Mesothelial cell of epicardium (in vitro differentiated cells): ENCODE data around the gene OARD1. TPM values are rescaled to one million over a fixed set of nuclear protein-coding genes. Genes with fewer than 3 reads are reported as not detected.

ENCODE experiments used
- DNase-seq, 2 experiments: peaks; one replicate each; pipeline ENCODE4 v3.0.0; 2021; ENCODE audit warnings: low spot score in 2 of 2; ENCODE audit not compliant: unreplicated experiment in 2 of 2
- H3K27ac Mint-ChIP-seq: 2 replicates; pipeline ENCODE4 v1.8.0; 2021; ENCODE audit warnings: mixed read lengths
- H3K27me3 Mint-ChIP-seq: 2 replicates; pipeline ENCODE4 v1.8.0; 2021; ENCODE audit warnings: low read depth, mixed read lengths
- H3K36me3 Mint-ChIP-seq: 2 replicates; pipeline ENCODE4 v1.8.0; 2021; ENCODE audit warnings: mixed read lengths
- H3K4me1 Mint-ChIP-seq: 2 replicates; pipeline ENCODE4 v1.8.0; 2021; ENCODE audit warnings: mixed read lengths
- H3K4me3 Mint-ChIP-seq: 2 replicates; pipeline ENCODE4 v1.8.0; 2021; ENCODE audit warnings: mild to moderate bottlenecking, moderate library complexity, mixed read lengths
- H3K9me3 Mint-ChIP-seq: 2 replicates; pipeline ENCODE4 v1.8.0; 2021; ENCODE audit warnings: mixed read lengths
- CTCF ChIP-seq: fragments of 200-600 bp; sonication (generic); IDR thresholded peaks from one replicate; pipeline ENCODE4 v1.5.0; 2021; ENCODE audit warnings: antibody characterized with exemption; ENCODE audit not compliant: unreplicated experiment
- total RNA-seq: library from RNA; stranded (reverse); gene quantifications from 3 replicates; pipeline ENCODE4 v1.2.1, GENCODE V29; 2021

Gene OARD1
- total RNA-seq, 1 donor from 2014 or later, result 26.8 TPM

GRCh38 chr6:41100871-41101287 lies 28.7 kb upstream of the OARD1 start:
- no peak for TF ChIP-seq CTCF
- DNase-seq, result no peak
- Mint-ChIP-seq H3K4me1 (peaks cover 15% of the 10 kb centered on the region), H3K9me3 (no peaks in the 10 kb centered on the region), H3K27ac (no peak overlapping the region), H3K36me3 (peaks cover 42% of the 10 kb centered on the region), H3K4me3 (no peak overlapping the region), H3K27me3 (no peaks in the 10 kb centered on the region)

- Mint-ChIP-seq H3K27ac (peak overlapping the region; percentile 73), H3K9me3 (no peaks in the 10 kb centered on the region), H3K4me1 (peaks cover 15% of the 10 kb centered on the region), H3K36me3 (peaks cover 56% of the 10 kb centered on the region), H3K27me3 (no peaks in the 10 kb centered on the region), H3K4me3 (no peak overlapping the region)
- TF ChIP-seq CTCF, result no peak
- DNase-seq, result no peak
These were observed 26.2 kb upstream of the OARD1 start for GRCh38 chr6:41098366-41098765.

DNA sequence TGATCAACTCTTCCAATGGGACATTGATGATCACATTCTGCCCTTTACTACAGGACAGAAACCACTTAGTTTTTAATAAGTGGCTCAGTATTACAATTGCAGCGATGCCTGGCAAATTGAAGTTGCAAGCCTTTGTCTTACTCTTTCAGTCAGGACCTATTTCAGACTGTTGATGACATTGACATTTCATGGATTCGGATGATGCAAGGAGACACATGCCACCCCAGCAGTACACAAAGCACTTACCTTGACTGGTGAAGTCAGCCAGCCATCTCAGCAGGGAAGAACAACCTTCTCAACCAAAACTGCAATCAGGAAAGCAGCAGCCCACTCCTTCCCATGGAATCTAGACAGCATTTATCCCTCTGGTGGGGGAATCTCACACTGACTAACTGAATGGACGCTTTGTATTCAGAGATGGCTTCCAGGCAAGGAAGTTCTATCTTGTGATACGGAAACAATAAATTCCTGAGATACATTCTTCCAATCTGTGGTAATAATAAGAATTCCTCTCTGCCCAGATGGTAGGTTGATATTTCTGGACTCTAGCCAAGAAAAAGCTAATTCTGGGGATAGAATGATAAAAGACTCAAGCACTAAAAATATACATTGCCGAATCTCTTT lies 25.4 kb upstream of the OARD1 start:
- DNase-seq, result no peak
- Mint-ChIP-seq H3K27ac (peak overlapping the region; percentile 73), H3K36me3 (peaks cover 61% of the 10 kb centered on the region), H3K4me3 (no peak overlapping the region), H3K27me3 (no peaks in the 10 kb centered on the region), H3K4me1 (peaks cover 15% of the 10 kb centered on the region), H3K9me3 (no peaks in the 10 kb centered on the region)
- no peak for TF ChIP-seq CTCF

DNA sequence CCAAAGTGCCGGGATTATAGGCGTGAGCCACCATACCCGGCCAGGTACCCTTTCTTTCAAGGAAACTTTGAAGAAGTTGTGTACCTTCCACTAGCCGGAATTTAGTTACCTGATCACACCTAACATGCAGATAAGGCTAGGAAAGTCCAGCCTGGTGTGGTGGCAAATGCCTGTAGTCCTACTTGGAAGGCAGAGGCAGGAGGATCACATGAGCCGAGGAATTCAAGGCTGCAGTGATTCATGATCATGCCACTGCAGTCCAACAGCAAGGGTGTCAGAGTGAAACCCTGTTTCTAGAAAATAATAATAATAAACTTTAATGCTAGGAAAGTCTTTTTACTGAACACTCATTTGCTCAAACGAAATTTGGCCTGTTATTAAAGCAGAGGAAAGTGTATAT lies 21.6 kb upstream of the OARD1 start:
- Mint-ChIP-seq H3K4me1 (peaks cover 15% of the 10 kb centered on the region), H3K9me3 (no peaks in the 10 kb centered on the region), H3K36me3 (peaks cover 53% of the 10 kb centered on the region), H3K27me3 (no peaks in the 10 kb centered on the region), H3K27ac (no peak overlapping the region), H3K4me3 (no peak overlapping the region)
- no peak for DNase-seq
- no peak for TF ChIP-seq CTCF

- Mint-ChIP-seq H3K36me3 (peaks cover 51% of the 10 kb centered on the region), H3K9me3 (no peaks in the 10 kb centered on the region)
These were observed 20.4 kb upstream of the OARD1 start for GRCh38 chr6:41092421-41093140.

More at GRCh38 chr6:41092421-41093140, 20.4 kb upstream of the OARD1 start:
- Mint-ChIP-seq H3K27me3 (no peaks in the 10 kb centered on the region), H3K4me3 (no peak overlapping the region), H3K4me1 (peaks cover 9% of the 10 kb centered on the region), H3K27ac (no peak overlapping the region)
- no peak for DNase-seq
- peak; percentile 20 for TF ChIP-seq CTCF
